GM19455 (cell line): Measurements from ENCODE around the gene CPSF2.
"Not testable (repeated sequence)": the region's sequence is repeated elsewhere in the genome, so short reads cannot be mapped to it uniquely, and the experiment has no call there.

Experiments used
- ATAC-seq: cut with Tn5 transposase; IDR thresholded peaks from one replicate; pipeline ENCODE4 v1.9.1; 2021; ENCODE audit not compliant: unreplicated experiment

CPSF2 gene

GRCh38 chr14:92154283-92154942 is 32.6 kb downstream of the CPSF2 start:
- no peak for ATAC-seq

- ATAC-seq, result no peak
Observed at GRCh38 chr14:92160619-92161018, 38.9 kb downstream of the CPSF2 start.

- ATAC-seq, result no peak
Observed at GRCh38 chr14:92161521-92161920, 39.8 kb downstream of the CPSF2 start.

GRCh38 chr14:92164958-92165357 is 43.2 kb downstream of the CPSF2 start:
- ATAC-seq, result no peak

- ATAC-seq, result no peak
Observed at GRCh38 chr14:92173668-92174067, 51.9 kb downstream of the CPSF2 start.

GRCh38 chr14:92175811-92176210 is 54.0 kb downstream of the CPSF2 start:
- ATAC-seq, result no peak

- ATAC-seq, result no peak
Observed at GRCh38 chr14:92176476-92176875, 54.7 kb downstream of the CPSF2 start.

- not testable (repeated sequence) for ATAC-seq
Observed at GRCh38 chr14:92179178-92179577, 57.4 kb downstream of the CPSF2 start.

- no peak for ATAC-seq
Observed at GRCh38 chr14:92185559-92185958, 63.8 kb downstream of the CPSF2 start.

- ATAC-seq, result not testable (repeated sequence)
Observed at GRCh38 chr14:92187616-92188015, 65.8 kb downstream of the CPSF2 start.

GRCh38 chr14:92190768-92191167 is 69.0 kb downstream of the CPSF2 start:
- no peak for ATAC-seq

GRCh38 chr14:92198804-92199203 is 77.0 kb downstream of the CPSF2 start:
- no peak for ATAC-seq

GRCh38 chr14:92199763-92200162 is 78.0 kb downstream of the CPSF2 start:
- ATAC-seq, result no peak

GRCh38 chr14:92203116-92203515 is 81.3 kb downstream of the CPSF2 start:
- ATAC-seq, result no peak

- no peak for ATAC-seq
Observed at GRCh38 chr14:92204792-92205191, 83.0 kb downstream of the CPSF2 start.

GRCh38 chr14:92207012-92207927 is 85.5 kb downstream of the CPSF2 start:
- ATAC-seq, result no peak

GRCh38 chr14:92207928-92208265 is 86.1 kb downstream of the CPSF2 start:
- ATAC-seq, result no peak

GRCh38 chr14:92209141-92209540 is 87.4 kb downstream of the CPSF2 start:
- no peak for ATAC-seq

- ATAC-seq, result not testable (repeated sequence)
Observed at GRCh38 chr14:92213125-92213524, 91.4 kb downstream of the CPSF2 start.

GRCh38 chr14:92215579-92215978 is 93.8 kb downstream of the CPSF2 start:
- ATAC-seq, result no peak

- no peak for ATAC-seq
Observed at GRCh38 chr14:92217936-92218335, 96.2 kb downstream of the CPSF2 start.
